ENCODE measurements around the gene OGFOD1.

Gene OGFOD1

DNA sequence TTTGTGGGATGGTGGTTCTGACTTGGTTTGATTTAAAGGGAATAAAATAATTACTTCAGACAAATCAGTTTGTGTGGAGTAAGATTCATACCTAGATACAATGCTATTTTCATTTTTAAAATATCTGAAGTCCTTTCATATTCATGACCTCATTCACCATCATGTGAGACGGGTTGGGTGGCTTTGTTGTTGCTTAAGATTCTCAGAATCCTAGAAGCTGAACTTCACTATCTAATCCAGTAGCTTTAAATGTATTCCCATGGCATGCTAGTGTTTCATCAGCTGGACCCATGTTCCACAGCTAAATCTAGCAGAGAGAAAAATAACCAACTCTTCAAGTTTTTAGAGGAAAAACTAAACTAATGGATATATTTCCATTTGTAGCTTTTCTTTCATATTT is 23.3 kb upstream of the OGFOD1 start:
- no peak for DNase-seq

DNA sequence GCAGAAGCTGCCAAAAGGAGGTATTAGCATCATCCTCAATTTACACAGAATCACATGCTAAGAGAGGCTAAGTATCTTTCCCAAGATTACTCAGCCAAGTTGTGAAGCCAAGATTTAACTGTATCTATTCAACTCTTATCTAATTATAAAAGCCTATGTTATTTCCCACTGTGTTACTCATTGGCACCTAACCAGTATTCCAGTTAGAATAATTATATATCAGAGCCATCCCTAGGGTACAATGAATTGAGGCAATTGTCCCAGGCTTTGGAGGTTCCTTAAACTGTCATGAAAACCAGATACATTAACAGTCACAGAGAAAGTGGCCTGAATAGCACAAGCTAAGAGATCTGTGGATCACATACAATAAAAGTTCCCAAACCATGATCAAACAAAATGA is 15.1 kb upstream of the OGFOD1 start:
- DNase-seq: no peak

DNA sequence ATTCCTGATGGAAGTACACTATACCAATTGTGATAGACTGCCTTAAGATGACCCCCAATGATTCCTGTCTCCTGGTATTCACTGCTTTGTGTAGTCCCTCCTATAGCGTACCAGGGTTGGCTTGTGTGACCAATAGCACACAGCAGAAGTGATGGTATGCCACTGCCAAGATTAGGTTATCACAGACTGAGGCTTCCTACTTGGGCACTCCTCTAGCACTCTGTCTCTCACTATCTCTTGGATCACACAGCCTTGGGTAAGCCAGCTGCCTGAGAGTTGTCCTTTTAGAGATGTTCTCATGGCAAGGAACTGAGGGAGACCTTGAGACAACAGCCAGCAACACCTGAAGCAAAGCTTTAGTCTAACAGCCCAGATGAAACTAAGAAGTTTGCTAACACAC is 13.3 kb upstream of the OGFOD1 start:
- DNase-seq: no peak

DNA sequence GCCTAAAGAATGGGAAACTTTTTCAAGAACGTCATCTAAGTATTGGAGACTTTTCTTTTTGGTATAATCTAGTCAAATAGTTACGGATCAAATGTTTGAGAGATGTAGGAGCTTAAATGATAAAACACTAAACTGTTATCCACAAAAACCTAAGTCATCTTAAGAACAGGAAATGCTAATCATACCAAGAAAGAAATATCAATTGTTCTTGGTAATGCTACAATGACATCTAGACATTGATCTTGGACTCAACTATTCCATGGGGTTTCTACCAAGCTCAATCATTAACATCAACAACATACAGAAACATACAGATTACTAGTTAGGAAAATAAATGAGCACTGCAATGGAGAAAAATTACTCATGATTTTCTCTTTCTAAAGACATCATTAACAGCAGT is 4.1 kb upstream of the OGFOD1 start:
- DNase-seq: no peak

DNA sequence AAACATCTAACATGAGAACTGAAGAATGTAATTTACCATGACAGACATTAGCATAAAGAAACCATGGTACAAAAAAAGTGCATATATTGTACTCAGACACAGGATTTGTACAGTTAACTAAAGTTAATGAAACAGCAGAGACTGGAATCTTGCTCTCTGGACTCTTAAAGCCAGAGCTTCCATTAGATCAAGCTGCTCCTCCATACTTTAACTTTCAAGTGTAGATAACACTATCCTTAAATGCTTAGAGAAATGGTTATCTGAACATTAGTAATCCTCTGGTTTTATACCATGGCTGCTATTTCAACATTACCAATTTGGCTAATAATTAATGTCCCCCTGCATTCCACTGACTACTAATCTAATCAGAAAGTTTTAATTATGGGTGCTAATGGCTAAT is 3.3 kb upstream of the OGFOD1 start:
- DNase-seq: no peak

DNA sequence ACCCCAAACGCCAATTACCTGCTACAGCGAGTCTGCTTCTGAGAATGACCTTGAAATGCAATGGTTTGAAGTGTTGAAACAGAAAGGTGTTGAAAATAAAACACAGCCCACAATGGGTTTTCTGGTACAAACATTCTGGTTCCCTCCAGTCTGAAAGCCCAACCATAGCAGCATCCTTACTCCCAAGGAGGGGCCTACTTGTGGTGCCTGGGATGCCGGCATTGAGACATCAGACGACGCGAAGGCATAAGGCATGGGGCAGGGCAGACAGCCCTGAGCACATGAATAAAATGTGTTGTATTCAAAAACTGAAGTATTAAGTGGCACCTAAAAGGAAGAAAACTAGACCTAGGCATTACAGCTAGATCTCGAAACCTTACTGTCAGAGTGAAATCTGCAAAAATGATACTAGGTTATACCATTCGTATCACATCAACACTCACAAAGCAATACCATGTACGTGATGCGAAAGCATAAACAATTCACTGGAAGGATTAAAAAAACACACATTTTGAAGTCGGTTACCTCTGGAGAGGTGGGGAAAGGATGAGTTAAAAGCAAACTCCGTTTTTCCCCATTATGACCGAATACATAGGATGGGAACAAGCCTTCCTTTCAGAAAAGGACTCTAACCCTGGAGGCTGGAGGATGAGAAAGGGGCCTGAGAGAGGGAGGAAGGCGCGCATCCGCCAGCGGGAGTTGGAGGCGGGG is 924 bp upstream of the OGFOD1 start:
- no peak for DNase-seq

DNA sequence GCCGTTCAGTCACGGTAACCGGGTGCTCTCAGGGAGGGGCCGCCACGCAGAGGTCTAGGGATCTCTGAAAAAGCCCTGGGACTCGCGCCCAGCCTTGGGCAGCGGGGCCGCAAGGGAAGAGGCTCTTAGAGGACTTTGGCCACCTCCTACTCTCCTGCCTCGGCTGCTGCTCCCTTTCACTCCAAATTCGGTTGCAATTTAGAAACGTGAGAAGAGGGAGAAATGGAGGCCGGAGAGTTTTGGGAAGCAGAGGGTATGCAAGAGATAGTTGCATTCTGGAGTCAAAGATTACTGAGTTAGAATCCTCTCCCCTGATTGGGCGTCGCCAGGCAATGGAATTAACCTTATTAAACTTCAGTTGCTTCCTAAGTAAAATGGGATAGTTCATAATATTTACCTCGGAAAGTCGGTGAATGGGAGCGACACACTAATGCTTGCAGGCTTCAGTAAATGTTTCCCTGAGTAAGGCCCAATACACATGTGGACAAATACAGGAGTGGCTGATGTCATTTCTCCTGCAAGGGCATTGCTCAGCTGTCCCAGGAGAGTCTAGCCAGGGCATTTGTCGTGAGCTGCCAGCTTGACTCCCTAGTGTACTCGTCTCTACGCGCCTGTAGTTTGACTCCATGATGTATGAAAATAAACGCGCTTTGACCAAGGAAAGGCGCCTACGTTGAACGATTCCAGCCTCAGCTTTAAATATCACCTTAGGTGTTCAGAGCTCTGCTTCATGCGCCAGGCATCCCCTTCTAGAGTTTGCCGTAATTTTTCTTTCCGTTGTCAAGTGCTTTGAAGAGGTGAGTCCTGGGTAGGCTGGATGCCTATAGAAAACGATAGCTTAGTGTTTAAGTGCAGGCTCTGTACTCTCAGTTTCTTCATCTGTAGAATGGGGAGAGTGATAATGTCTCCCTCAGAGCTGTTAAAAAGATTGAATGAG is 667 bp downstream of the OGFOD1 start:
- DNase-seq: no peak

DNA sequence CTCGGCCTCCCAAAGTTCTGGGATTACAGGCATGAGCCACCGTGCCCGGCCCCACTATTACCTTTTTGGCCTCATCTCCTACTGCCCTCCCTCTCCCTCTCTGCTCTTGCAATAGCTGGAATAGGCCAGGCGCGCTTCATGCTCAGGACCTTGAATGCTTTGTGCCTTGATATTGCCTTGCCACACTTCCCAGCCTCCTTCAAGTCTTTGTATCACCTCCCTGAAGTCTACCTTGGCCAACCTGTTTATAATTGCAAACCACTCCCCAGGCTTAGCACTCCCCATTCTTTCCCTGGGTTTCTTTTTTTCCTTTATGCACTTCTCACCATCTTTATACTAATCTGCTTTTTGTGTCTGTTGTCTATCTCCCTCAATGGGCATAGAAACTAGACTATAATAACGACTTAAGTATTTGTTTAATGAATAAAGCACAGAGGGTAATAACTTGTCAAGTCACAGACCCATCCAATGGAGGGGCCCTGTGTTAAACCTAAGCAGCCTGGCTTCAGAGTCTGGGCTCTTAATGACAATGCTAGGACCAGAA is 6.6 kb downstream of the OGFOD1 start:
- no peak for DNase-seq

DNA sequence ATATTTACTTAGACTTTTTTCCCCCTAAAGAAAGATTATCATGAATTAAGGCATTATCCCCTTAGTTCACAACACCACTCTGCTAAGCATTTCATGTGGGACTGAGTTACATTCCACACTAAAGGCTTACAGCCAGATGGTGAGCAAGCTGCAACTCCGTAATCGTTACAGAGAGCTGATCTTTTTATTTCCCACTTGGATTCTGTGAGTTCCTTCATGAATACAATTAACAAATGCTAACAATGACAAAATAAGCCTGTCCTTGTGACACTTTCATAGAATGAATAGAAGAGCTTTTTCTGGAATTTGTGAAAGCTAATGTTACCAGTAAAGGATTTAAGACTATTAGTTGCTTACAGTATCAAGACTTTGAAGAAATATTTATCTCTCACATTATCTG is 8.7 kb downstream of the OGFOD1 start:
- no peak for DNase-seq

DNA sequence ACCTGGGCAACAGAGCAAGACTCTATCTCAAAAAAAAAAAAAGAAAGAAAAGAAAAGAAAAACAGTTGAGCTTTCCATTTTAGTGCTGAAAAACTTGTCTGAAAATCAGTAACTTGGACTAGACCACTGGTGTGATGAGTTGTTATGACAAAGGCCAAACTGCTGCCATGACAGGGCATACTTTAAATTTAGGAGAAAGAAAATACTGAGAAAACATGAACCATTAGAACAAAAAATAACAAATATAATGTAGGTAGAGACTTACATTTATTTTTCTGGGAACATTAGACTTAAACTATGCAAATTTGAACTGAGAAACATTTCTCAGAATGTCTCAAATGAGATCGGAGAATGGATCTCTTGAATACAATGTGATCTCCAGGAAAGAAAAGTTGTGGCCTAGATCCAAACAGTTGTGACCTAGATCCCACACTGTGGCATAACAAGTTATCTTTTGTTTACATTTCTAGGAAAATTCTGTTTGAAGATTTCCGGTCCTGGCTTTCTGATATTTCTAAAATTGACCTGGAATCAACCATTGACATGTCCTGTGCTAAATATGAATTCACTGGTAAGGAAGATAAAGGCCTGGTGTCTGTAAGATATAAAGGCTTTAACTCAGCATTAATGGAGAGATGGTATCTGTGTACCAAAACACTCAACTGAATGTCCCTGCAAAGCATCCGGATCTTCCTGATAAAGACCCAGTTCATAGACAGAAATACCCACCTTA is 10.9 kb downstream of the OGFOD1 start:
- DNase-seq: no peak

DNA sequence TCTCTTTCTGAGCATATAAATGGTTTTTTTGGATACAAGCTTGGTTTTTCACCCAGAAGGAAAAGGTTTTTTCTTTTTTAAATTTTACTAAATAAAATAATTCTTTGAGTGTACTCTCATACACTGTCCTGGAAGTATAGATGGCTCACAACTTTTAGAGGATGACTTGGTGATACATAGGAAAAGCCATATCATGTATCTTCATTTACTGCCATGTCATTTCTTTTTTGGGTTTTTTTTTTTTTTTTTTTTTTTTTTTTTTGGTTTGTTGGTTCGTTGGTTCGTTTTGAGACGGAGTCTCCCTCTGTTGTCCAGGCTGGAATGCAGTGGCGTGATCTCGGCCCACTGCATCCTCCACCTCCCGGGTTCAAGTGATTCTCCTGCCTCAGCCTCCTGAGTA is 11.8 kb downstream of the OGFOD1 start:
- DNase-seq: no peak

DNA sequence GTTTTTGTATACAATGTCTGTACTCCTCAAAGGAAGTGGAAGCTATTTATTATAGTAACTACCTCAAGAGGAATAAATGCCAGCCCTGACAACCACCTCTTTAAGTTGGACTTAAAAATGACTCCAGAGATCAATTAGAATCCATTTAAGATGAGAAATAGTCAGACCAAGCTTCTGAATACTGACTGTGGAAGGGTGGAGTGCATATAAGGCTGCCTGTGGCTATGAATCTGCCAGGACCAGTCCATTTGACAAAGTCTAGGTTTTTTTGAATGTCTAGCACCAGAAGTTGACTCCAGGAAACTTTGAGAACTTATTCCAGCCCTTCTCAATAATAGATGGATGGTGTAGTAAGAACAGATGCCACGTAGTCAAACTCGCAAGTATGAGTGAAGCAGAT is 15.0 kb downstream of the OGFOD1 start:
- no peak for DNase-seq

DNA sequence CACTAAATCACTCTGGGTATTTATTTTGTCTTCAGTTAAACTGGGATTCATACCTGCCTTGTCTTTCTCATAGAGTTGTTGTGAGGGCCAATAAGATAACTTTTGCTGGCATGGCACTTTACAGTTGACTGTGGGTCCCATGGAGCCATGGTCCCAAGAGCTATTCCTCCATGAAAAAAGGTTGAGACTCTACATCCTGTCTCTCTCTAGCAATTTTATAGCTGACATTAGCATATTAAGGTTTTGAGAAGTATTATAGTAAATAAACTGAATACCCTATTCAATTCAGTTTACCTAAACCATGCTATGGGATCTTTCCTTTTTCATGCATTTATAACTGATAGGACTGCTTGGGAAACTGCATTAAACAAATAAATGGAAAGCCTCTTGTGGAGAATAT is 17.4 kb downstream of the OGFOD1 start:
- DNase-seq: no peak

DNA sequence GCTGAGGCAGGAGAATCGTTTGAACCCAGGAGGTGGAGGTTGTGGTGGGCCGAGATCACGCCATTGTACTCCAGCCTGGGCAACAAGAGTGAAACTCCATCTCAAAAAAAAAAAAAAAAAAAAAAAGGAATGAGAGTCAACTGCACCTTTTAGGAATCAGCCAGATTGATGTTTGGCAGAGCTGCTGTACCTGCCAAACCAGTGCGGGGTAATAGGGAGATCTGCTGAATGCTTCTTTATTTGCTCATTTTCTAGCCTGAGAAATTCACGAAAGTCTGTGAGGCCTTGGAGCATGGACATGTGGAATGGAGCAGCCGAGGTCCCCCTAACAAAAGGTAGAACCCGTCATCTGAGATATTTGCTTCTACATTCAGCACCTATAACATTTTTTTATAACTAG is 18.4 kb downstream of the OGFOD1 start:
- no peak for DNase-seq

DNA sequence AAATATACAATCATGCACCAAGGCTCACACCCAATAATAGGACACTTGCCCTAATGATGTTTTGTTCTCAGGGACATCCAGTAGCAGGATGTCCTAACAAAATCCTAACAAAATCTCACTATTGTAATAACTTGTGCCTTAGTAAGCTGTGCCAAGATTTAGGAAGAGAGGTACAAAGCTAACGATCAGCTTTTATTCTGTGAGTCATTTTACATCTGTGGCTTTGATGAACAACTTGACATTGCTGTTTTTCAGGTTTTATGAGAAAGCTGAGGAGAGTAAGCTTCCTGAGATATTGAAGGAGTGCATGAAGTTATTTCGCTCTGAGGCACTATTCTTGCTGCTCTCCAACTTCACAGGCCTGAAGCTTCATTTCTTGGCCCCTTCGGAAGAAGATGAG is 18.9 kb downstream of the OGFOD1 start:
- DNase-seq: no peak

DNA sequence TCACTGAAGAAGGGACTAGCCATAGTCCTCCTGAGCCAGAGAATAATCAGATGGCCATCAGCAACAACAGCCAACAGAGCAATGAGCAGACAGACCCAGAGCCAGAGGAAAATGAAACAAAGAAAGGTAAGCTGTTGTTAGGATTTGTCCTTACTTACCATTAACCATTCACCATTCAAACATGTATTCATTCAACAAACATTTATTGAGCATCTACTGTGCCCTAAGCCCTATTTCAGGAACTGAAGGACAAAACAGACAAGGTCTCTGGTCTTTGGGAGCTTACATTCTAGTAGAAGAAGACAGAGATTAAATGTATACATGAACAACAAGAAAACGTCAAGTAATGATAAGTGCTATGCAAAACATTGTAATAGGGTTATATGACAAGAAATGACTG is 19.3 kb downstream of the OGFOD1 start:
- no peak for DNase-seq

DNA sequence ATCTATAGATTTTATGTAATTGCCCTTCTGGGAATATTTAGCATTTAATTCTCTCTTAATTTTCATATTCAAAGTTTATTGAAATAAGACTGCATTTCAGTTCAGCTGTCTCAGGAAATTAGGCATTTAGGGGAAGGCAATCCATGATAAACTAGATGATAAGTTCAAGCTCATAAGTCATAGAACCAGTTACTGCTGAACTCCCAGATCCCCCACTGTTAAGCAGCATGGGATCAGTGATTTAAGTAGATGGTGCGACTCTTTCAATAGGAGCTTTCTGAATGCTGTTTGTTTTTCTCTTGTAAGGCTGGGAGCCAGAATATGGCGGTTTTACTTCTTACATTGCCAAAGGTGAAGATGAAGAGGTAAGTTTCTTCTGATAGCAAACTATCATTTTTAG is 23.8 kb downstream of the OGFOD1 start:
- DNase-seq: no peak

DNA sequence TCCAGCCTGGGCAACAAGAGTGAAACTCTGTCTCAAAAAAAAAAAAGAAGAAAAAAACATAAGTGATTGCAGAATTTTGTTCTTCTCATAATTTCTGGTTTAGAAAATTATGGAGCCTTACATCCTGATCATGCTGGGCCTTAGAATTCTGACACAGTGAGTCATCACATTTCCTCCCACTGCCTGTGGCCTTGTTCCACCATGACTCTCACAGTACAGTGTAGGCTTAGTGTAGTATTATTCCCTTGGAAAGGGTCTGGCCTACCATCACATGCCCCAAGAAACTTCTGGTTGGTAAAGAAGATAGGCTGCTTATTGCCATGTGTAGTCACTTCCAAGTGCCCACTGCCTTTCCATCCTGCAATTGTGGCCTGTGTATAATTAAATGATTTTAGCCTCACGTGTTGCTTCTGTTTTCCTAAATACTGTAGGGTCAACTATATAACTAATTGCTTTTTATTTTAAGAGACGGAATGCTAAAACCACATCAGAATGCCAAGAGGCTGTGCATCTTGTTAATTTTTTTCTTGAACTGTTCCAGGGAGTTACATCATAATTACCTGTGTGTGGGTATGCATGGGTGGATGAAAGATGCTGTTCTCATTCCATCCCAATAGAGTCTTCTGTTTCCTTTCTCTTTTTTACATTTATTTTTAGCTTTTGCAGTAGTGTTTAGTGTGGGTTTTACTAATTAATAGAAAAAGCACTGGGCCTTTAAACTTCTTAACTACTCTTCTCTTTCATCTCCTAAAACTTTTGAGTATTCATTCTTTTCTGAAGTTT is 25.9 kb downstream of the OGFOD1 start:
- DNase-seq: no peak

DNA sequence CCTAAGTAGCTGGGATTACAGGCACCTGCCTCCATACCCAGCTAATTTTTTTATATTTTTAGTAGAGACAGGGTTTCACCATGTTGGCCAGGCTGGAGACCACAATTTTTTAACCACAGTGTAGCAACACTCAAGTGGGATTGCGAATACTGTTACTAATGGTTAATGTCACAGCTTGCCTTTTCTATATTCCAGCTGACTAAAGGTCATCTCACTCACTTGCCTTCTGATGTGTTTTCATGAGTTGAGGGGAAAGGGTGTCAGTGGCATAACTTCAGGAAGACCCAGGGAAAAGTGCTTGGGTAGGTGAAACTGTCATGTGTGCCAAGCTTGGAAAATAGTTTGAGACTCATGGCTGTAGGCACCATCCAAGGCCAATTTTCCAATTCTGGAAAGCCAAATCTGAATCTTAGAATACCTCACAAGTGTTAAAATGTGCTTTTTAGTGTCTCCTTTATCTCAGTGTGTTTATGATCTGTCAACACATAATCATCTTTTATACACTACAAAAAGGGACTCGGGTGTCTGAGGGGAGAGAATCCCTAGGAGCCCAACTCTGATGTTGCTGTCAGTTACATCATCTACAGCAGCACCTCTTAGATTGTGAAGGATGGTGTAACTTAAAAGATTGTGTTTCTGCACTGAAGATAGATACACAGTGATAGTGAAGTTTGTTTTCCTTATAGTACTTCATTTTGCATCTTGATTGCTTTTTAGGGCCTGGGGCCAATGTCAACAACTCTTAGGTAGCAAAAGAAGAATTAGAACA is 27.1 kb downstream of the OGFOD1 start:
- DNase-seq: no peak

DNA sequence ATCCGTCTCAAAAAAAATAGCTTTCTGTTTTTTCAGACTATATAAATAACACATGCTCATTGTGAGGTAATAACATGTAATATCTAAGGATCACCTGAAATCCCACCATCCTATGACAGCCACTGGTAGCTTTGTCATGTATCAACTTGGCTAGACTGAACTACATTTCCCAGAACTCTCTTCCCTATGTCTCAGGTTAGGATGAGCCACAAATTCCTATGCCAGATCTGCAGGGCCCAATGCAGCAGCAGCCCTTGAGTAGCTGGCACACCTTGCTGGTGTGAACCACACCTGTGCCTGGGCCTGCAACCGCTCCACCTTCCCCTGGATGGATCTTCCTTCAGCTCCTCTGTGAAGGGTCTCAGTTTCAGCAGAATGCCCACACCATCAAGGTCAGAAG is 28.1 kb downstream of the OGFOD1 start:
- no peak for DNase-seq

DNA sequence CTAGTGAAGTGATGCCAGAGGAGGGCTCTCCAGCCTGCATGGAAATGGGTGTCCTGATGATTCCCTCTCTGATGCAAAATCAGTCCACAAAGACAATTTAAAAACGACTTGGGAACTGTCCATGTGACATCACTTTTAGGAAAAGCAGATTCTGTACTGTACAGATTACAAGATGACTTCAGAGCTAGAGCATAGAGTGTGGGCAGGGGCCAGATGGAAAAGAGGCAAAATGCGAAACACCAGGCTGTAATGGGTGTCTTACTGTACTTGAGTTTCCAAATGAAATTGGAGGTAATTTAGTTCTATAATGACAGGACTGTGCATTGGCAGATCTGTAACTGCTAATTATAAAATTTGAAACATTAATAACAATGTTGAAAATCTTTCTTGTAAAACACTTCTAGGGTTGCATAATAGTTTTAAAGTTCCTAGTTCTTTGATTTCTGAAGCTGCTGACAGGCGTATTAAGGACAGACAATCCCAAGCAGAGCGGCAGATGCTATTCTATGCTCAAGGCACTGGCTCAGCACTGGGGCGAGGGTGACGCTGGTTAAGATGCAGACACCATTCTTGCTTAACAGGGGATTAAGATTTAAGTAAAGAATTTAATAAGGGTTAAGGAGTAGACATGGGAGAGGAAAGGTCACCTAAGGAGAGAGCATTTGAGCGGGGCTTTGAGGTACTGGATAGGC is 29.6 kb downstream of the OGFOD1 start:
- DNase-seq: no peak

Measured in GOT3 (cell line).